Heart left ventricle (tissue), 13 donors: ENCODE measurements around the gene NRAP.

Experiments used
- POLR2A ChIP-seq, 2 donors: fragments of 450-650 bp; IDR thresholded peaks; one replicate each; pipeline ENCODE4 v1.6.1; 2017; ENCODE audit warnings: antibody characterized with exemption in 2 of 2, mild to moderate bottlenecking in 2 of 2, moderate library complexity in 2 of 2
- TF ChIP-seq, protein P1 (sequence below), 12 donors: fragments of 200-600 bp; sonication (generic) in 4 of 12; IDR thresholded peaks; one replicate each; pipeline versions ENCODE4 v1.5.0 to v1.8.0; 2018 to 2022; ENCODE audit warnings: antibody characterized with exemption in 12 of 12, mild to moderate bottlenecking in 5 of 12
- donor health status: ischemic (EF 13 %, LVEDD 7.1; RV severe dilation, severe dysfunction).
- donor health status: DM: no; HTN: yes; CAD: no.
- donor health status: DM: no; HTN: no; CAD: no.
- donor health status: ischemic (EF 25% LVEDD 6.9; RV normal size, moderate dysfunction).
- donor health status: ischemic (EF 25% LVEDD 5.7; RV mildly dilated, moderate dysfunction).
- donor health status: ischemic (EF 35%, LVEDD 5.7; RV mildly dilated, moderate dysfunction).
- donor health status: nonischemic (EF 11% LVEDD 7.7; RV severe dilation, severe dysfunction).
- donor health status: DM: yes; HTN: yes; CAD: no.
- donor health status: PGD.
- donor health status: ischemic (EF 29% LVEDD 5.4; RV normal size, mild dysfunction).
- donor health status: nonischemic (EF 23%, LVEDD 6.1; RV moderate dilation, normal function).

DNA sequence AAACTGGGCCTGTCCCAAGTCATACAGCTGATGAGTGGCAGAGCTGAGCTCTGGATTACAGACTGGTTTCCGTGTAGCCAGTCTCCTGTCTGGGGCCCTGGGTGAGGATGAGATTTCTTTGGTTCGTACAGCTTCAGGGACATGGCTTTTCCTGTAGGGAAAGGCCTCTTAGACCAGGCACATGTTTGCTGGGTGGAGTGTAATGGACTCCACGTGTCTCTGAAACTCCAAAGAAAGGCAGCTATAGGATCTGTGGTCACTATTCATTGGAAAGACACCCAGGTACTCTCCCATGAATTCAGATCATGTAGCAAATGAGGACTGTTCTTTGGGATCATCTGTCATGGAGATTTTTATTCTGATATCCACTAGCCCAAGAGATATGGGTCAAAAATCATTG lies 108.6 kb downstream of the NRAP start:
- TF ChIP-seq, protein P1, sequence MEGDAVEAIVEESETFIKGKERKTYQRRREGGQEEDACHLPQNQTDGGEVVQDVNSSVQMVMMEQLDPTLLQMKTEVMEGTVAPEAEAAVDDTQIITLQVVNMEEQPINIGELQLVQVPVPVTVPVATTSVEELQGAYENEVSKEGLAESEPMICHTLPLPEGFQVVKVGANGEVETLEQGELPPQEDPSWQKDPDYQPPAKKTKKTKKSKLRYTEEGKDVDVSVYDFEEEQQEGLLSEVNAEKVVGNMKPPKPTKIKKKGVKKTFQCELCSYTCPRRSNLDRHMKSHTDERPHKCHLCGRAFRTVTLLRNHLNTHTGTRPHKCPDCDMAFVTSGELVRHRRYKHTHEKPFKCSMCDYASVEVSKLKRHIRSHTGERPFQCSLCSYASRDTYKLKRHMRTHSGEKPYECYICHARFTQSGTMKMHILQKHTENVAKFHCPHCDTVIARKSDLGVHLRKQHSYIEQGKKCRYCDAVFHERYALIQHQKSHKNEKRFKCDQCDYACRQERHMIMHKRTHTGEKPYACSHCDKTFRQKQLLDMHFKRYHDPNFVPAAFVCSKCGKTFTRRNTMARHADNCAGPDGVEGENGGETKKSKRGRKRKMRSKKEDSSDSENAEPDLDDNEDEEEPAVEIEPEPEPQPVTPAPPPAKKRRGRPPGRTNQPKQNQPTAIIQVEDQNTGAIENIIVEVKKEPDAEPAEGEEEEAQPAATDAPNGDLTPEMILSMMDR (IDR thresholded peaks at IDR 0.05): no peak
- no peak for TF ChIP-seq POLR2A (IDR thresholded peaks at IDR 0.05)
